Astrocyte (in vitro differentiated cells and primary cell): ENCODE data around the gene LRSAM1.

Source experiments
- CTCF ChIP-seq: IDR thresholded peaks from 2 replicates; pipeline ENCODE4 v1.5.1; 2011; ENCODE audit warnings: low read depth, mild to moderate bottlenecking, inconsistent platforms, low read length, moderate library complexity; ENCODE audit not compliant: insufficient read depth
- EZH2 ChIP-seq: IDR thresholded peaks from 2 replicates; pipeline ENCODE4 v1.6.1; 2012; ENCODE audit warnings: mild to moderate bottlenecking, low read length, inconsistent platforms; ENCODE audit not compliant: insufficient read depth

GRCh38 chr9:127489471-127490115 is 38.3 kb downstream of the LRSAM1 start:
- TF ChIP-seq CTCF (no peak), EZH2 (no peak)
